GM23338 (cell line): Measurements from ENCODE around the gene SEMA4D. TPM values are rescaled to one million over a fixed set of nuclear protein-coding genes. Genes with fewer than 3 reads are reported as not detected.

Experiments
- ATAC-seq: fragments of 200-7000 bp; cut with Tn5 transposase; 3 replicates; pipeline ENCODE4 v1.9.1; 2020
- DNase-seq: peaks from one replicate; pipeline ENCODE4 v3.0.0-alpha.2; 2015; ENCODE audit warnings: low spot score
- H2AFZ ChIP-seq: fragments of 200-600 bp; sonication (generic); 2 replicates; pipeline ENCODE4 v1.8.0; 2016; ENCODE audit warnings: antibody characterized with exemption, mild to moderate bottlenecking, moderate library complexity
- H3F3A ChIP-seq: fragments of 200-600 bp; sonication (generic); replicated peaks from 2 replicates; pipeline ENCODE4 v1.8.0; 2017; ENCODE audit warnings: antibody characterized with exemption, mixed run types, low read depth
- H3K27ac ChIP-seq: fragments of 200-600 bp; sonication (generic); 2 replicates; pipeline ENCODE4 v1.6.1; 2016; ENCODE audit warnings: low read depth
- H3K27me3 ChIP-seq: fragments of 200-600 bp; sonication (generic); 2 replicates; pipeline ENCODE4 v1.8.0; 2016; ENCODE audit warnings: mild to moderate bottlenecking, mixed run types, moderate library complexity; ENCODE audit not compliant: insufficient read depth
- H3K36me3 ChIP-seq: fragments of 200-600 bp; sonication (generic); 2 replicates; pipeline ENCODE4 v1.8.0; 2016; ENCODE audit warnings: mild to moderate bottlenecking; ENCODE audit not compliant: insufficient read depth
- H3K4me1 ChIP-seq: fragments of 200-600 bp; sonication (generic); 2 replicates; pipeline ENCODE4 v1.8.0; 2016; ENCODE audit warnings: mild to moderate bottlenecking, moderate library complexity; ENCODE audit not compliant: insufficient read depth
- H3K4me2 ChIP-seq: fragments of 200-600 bp; sonication (generic); 2 replicates; pipeline ENCODE4 v1.7.1; 2017; ENCODE audit warnings: mixed run types
- H3K4me3 ChIP-seq: fragments of 200-600 bp; sonication (generic); 2 replicates; pipeline ENCODE4 v1.6.1; 2016; ENCODE audit warnings: mixed run types
- H3K79me2 ChIP-seq: fragments of 200-600 bp; sonication (generic); replicated peaks from 2 replicates; pipeline ENCODE4 v1.8.0; 2017; ENCODE audit warnings: mild to moderate bottlenecking; ENCODE audit not compliant: insufficient read depth
- H3K9me2 ChIP-seq: fragments of 200-600 bp; sonication (generic); 2 replicates; pipeline ENCODE4 v1.8.0; 2017; ENCODE audit not compliant: insufficient read depth
- H4K20me1 ChIP-seq: fragments of 200-600 bp; sonication (generic); replicated peaks from 2 replicates; pipeline ENCODE4 v1.8.0; 2017; ENCODE audit warnings: mild to moderate bottlenecking; ENCODE audit not compliant: insufficient read depth
- H3K27ac Mint-ChIP-seq: 2 replicates; pipeline ENCODE4 v1.8.0; 2020; ENCODE audit warnings: inconsistent platforms, mild to moderate bottlenecking, moderate library complexity, mixed read lengths
- H3K27me3 Mint-ChIP-seq: 3 replicates; pipeline ENCODE4 v1.8.0; 2022; ENCODE audit warnings: low read depth, mild to moderate bottlenecking, moderate library complexity, mixed read lengths, inconsistent platforms; ENCODE audit not compliant: insufficient read depth, poor library complexity
- H3K36me3 Mint-ChIP-seq: 3 replicates; pipeline ENCODE4 v1.8.0; 2021; ENCODE audit warnings: low read depth, mild to moderate bottlenecking, inconsistent platforms, moderate library complexity, mixed read lengths
- H3K4me1 Mint-ChIP-seq: 3 replicates; pipeline ENCODE4 v1.8.0; 2020; ENCODE audit warnings: mild to moderate bottlenecking, inconsistent platforms, mixed read lengths
- H3K4me3 Mint-ChIP-seq: 3 replicates; pipeline ENCODE4 v1.8.0; 2021; ENCODE audit warnings: moderate library complexity, mild to moderate bottlenecking, inconsistent platforms, mixed read lengths
- H3K9me3 Mint-ChIP-seq: 3 replicates; pipeline ENCODE4 v1.8.0; 2020; ENCODE audit warnings: moderate library complexity, mild to moderate bottlenecking, inconsistent platforms, mixed read lengths
- CREB1 ChIP-seq: fragments of 250-450 bp; sonication (Bioruptor Pico); IDR thresholded peaks from 2 replicates; pipeline ENCODE4 v1.5.0; 2020; ENCODE audit warnings: low read depth, mild to moderate bottlenecking, moderate library complexity
- JUNB ChIP-seq: IDR thresholded peaks from one replicate; pipeline ENCODE4 v1.6.1; 2016; ENCODE audit warnings: antibody characterized with exemption; ENCODE audit not compliant: unreplicated experiment
- NANOG ChIP-seq: IDR thresholded peaks from 2 replicates; pipeline ENCODE4 v1.6.1; 2016; ENCODE audit warnings: antibody characterized with exemption, borderline replicate concordance
- STAT1 ChIP-seq: IDR thresholded peaks from one replicate; pipeline ENCODE4 v1.6.1; 2016; ENCODE audit warnings: antibody characterized with exemption; ENCODE audit not compliant: unreplicated experiment
- ZNF114 ChIP-seq: fragments of 250-450 bp; sonication (Bioruptor Pico); IDR thresholded peaks from 2 replicates; pipeline ENCODE4 v1.5.0; 2020; ENCODE audit warnings: mild to moderate bottlenecking, moderate library complexity
- ZNF331 ChIP-seq: fragments of 250-450 bp; sonication (Bioruptor Pico); IDR thresholded peaks from 2 replicates; pipeline ENCODE4 v1.5.0; 2020; ENCODE audit warnings: low read depth, mild to moderate bottlenecking, moderate library complexity
- polyA plus RNA-seq: library from polyadenylated mRNA; unstranded; fragments of >200 nt; fragmentation: Nextera tagmentation; extraction: Ambion mirVana; gene quantifications from 2 replicates; pipeline ENCODE4 v1.2.1, GENCODE V29; 2016
- total RNA-seq: library from RNA; depleted of rRNA; stranded (reverse); fragments of >200 nt; shearing (Covaris generic); gene quantifications from 2 replicates; pipeline ENCODE4 v1.2.3, GENCODE V29; 2014
- TF ChIP-seq, protein P1 (sequence below): IDR thresholded peaks from one replicate; pipeline ENCODE4 v1.6.1; 2018; ENCODE audit warnings: antibody characterized with exemption; ENCODE audit not compliant: unreplicated experiment
- TF ChIP-seq, protein P2 (sequence below), 2 experiments: fragments of 200-600 bp in 1 of 2; sonication (generic) in 1 of 2; conservative IDR thresholded peaks; 2 replicates each; pipeline versions ENCODE4 v1.5.1 to v1.6.1; 2016 to 2017; ENCODE audit warnings: antibody characterized with exemption in 2 of 2, low read depth in 2 of 2, mild to moderate bottlenecking in 2 of 2, moderate library complexity in 1 of 2
- TF ChIP-seq, protein P3 (sequence below): IDR thresholded peaks from 2 replicates; pipeline ENCODE4 v1.6.1; 2016; ENCODE audit warnings: antibody characterized with exemption

SEMA4D gene
- total and polyA plus RNA-seq, 2 experiments from 2014 or later: 19.3 to 63.0 TPM

DNA sequence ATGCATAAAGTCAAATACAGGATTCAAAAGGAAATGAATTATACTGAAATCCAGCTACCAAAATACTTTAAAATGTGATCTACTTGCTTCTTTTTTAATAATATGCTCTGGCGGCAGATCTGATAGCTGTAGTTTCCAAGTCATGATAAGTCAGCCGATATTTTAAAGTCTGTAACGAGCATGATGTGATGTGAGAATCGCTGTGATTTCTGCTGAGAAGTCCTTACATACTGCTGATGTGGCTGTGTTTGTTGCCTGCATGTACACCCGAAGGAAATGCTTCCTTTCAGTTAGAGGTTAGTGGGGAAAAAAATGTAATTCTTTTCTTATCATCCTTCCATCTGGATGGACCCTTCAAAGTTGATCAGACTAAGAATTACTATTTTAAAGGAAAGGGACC, 4.8 kb upstream of the SEMA4D start:
- TF ChIP-seq, protein P1, sequence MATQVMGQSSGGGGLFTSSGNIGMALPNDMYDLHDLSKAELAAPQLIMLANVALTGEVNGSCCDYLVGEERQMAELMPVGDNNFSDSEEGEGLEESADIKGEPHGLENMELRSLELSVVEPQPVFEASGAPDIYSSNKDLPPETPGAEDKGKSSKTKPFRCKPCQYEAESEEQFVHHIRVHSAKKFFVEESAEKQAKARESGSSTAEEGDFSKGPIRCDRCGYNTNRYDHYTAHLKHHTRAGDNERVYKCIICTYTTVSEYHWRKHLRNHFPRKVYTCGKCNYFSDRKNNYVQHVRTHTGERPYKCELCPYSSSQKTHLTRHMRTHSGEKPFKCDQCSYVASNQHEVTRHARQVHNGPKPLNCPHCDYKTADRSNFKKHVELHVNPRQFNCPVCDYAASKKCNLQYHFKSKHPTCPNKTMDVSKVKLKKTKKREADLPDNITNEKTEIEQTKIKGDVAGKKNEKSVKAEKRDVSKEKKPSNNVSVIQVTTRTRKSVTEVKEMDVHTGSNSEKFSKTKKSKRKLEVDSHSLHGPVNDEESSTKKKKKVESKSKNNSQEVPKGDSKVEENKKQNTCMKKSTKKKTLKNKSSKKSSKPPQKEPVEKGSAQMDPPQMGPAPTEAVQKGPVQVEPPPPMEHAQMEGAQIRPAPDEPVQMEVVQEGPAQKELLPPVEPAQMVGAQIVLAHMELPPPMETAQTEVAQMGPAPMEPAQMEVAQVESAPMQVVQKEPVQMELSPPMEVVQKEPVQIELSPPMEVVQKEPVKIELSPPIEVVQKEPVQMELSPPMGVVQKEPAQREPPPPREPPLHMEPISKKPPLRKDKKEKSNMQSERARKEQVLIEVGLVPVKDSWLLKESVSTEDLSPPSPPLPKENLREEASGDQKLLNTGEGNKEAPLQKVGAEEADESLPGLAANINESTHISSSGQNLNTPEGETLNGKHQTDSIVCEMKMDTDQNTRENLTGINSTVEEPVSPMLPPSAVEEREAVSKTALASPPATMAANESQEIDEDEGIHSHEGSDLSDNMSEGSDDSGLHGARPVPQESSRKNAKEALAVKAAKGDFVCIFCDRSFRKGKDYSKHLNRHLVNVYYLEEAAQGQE: no peak
- TF ChIP-seq ZNF114 (no peak), NANOG (no peak)
- no peaks in the 10 kb centered on the region for H3F3A ChIP-seq
- Mint-ChIP-seq H3K27ac (no peak overlapping the region), H3K36me3 (no peaks in the 10 kb centered on the region), H3K4me1 (peaks cover 43% of the 10 kb centered on the region), H3K27me3 (peaks cover 10% of the 10 kb centered on the region), H3K4me3 (no peak overlapping the region), H3K9me3 (no peaks in the 10 kb centered on the region)
- H4K20me1 ChIP-seq: no peaks in the 10 kb centered on the region
- no peaks in the 10 kb centered on the region for H3K9me2 ChIP-seq
- H3K4me1 ChIP-seq: peaks cover 32% of the 10 kb centered on the region
- no peak overlapping the region for H3K4me2 ChIP-seq
- ATAC-seq: no peak
- no peaks in the 10 kb centered on the region for H3K79me2 ChIP-seq
- no peak overlapping the region for H2AFZ ChIP-seq
- no peak overlapping the region for H3K27ac ChIP-seq
- H3K4me3 ChIP-seq: no peak overlapping the region
- DNase-seq: no peak
- H3K27me3 ChIP-seq: no peaks in the 10 kb centered on the region
- no peaks in the 10 kb centered on the region for H3K36me3 ChIP-seq

DNA sequence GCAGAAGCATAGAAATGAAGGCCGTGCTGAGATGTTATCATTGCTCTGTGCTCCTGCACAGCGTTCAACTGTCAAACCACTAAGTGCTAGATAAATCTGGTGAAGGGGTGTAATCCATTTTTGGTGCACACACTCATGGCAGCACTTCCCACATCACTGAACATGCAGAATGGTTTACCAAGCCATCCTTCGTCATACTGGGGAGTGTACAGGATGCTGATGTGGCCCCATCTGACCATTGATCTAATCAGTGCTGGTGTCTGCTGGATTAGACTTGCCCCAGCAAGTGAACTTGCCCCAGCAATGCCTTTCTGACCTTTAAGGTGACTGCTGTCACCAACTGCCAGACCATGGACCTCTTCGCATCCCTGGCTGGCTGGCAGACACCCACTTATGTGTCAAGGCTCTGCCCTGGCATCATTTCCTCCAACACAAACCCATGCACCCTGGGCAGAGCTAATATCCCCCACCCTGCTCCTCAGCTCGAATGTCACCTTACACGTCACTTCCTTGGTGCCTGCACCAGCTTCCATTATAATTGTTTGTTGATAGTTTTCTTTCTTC, 4.2 kb upstream of the SEMA4D start:
- Mint-ChIP-seq H3K36me3 (no peaks in the 10 kb centered on the region), H3K4me3 (no peak overlapping the region), H3K27ac (no peak overlapping the region), H3K9me3 (no peaks in the 10 kb centered on the region), H3K4me1 (peaks cover 37% of the 10 kb centered on the region), H3K27me3 (peaks cover 10% of the 10 kb centered on the region)
- peaks cover 26% of the 10 kb centered on the region for H3K4me1 ChIP-seq
- ATAC-seq: no peak
- H3K4me3 ChIP-seq: no peak overlapping the region
- H3K27me3 ChIP-seq: no peaks in the 10 kb centered on the region
- H3K36me3 ChIP-seq: no peaks in the 10 kb centered on the region
- no peak overlapping the region for H3K4me2 ChIP-seq
- H3K79me2 ChIP-seq: peaks cover 2% of the 10 kb centered on the region
- no peak overlapping the region for H2AFZ ChIP-seq
- no peak overlapping the region for H3K27ac ChIP-seq
- H3K9me2 ChIP-seq: no peaks in the 10 kb centered on the region
- no peak for DNase-seq
- H4K20me1 ChIP-seq: 0 out of 2 replicates have a peak, but pooled peaks cover under 1% of the 10 kb centered on the region
- H3F3A ChIP-seq: no peaks in the 10 kb centered on the region
- TF ChIP-seq, protein P2, sequence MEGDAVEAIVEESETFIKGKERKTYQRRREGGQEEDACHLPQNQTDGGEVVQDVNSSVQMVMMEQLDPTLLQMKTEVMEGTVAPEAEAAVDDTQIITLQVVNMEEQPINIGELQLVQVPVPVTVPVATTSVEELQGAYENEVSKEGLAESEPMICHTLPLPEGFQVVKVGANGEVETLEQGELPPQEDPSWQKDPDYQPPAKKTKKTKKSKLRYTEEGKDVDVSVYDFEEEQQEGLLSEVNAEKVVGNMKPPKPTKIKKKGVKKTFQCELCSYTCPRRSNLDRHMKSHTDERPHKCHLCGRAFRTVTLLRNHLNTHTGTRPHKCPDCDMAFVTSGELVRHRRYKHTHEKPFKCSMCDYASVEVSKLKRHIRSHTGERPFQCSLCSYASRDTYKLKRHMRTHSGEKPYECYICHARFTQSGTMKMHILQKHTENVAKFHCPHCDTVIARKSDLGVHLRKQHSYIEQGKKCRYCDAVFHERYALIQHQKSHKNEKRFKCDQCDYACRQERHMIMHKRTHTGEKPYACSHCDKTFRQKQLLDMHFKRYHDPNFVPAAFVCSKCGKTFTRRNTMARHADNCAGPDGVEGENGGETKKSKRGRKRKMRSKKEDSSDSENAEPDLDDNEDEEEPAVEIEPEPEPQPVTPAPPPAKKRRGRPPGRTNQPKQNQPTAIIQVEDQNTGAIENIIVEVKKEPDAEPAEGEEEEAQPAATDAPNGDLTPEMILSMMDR (conservative IDR thresholded peaks at IDR 0.05; ENCODE audit: low read depth in 2 of 2): no peak
- TF ChIP-seq ZNF114 (no peak), JUNB (no peak), STAT1 (no peak), ZNF331 (no peak), CREB1 (CRISPR knock-in tag) (no peak)
- TF ChIP-seq, protein P1: no peak
- TF ChIP-seq, protein P3, sequence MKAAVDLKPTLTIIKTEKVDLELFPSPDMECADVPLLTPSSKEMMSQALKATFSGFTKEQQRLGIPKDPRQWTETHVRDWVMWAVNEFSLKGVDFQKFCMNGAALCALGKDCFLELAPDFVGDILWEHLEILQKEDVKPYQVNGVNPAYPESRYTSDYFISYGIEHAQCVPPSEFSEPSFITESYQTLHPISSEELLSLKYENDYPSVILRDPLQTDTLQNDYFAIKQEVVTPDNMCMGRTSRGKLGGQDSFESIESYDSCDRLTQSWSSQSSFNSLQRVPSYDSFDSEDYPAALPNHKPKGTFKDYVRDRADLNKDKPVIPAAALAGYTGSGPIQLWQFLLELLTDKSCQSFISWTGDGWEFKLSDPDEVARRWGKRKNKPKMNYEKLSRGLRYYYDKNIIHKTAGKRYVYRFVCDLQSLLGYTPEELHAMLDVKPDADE: no peak
